Sigmoid colon (tissue), 7 donors: ENCODE data around the gene DGKH. TPM values are rescaled to one million over a fixed set of nuclear protein-coding genes. Genes with fewer than 3 reads are reported as not detected.

ENCODE experiments used
- DNase-seq: peaks from one replicate; pipeline ENCODE4 v3.0.0-alpha.2; 2019
- H3K27ac ChIP-seq, 4 donors: fragments of 200-600 bp; sonication (generic); one replicate each; pipeline ENCODE4 v1.5.1; 2016 to 2019; ENCODE audit warnings: mild to moderate bottlenecking in 1 of 4
- H3K27me3 ChIP-seq, 3 donors: fragments of 200-600 bp; sonication (generic); one replicate each; pipeline ENCODE4 v1.5.1; 2019; ENCODE audit warnings: mild to moderate bottlenecking in 1 of 3
- H3K36me3 ChIP-seq, 4 donors: fragments of 200-600 bp; sonication (generic); one replicate each; pipeline ENCODE4 v1.5.1; 2016 to 2019
- H3K4me1 ChIP-seq, 4 donors: fragments of 200-600 bp; sonication (generic); one replicate each; pipeline ENCODE4 v1.5.1; 2017 to 2019
- H3K4me3 ChIP-seq, 4 donors: fragments of 200-600 bp; sonication (generic); one replicate each; pipeline ENCODE4 v1.5.1; 2017 to 2019; ENCODE audit warnings: mild to moderate bottlenecking in 2 of 4, moderate library complexity in 1 of 4
- H3K9me3 ChIP-seq, 4 donors: fragments of 200-600 bp in 3 of 4; sonication (generic) in 3 of 4; one replicate each; pipeline versions ENCODE4 v1.5.1 to v1.6.1; 2013 to 2019
- EP300 ChIP-seq, 4 donors: sonication (generic); formaldehyde crosslinking; IDR thresholded peaks; one replicate each; pipeline ENCODE4 v1.6.1; 2017; ENCODE audit warnings: antibody characterized with exemption in 4 of 4
- POLR2A ChIP-seq, 2 donors: fragments of 450-650 bp; IDR thresholded peaks; one replicate each; pipeline ENCODE4 v1.6.1; 2016; ENCODE audit warnings: antibody characterized with exemption in 2 of 2, mild to moderate bottlenecking in 2 of 2, moderate library complexity in 2 of 2
- POLR2AphosphoS5 ChIP-seq, 4 donors: sonication (generic); formaldehyde crosslinking; IDR thresholded peaks; one replicate each; pipeline ENCODE4 v1.6.1; 2017; ENCODE audit warnings: antibody characterized with exemption in 4 of 4
- WGBS, 2 donors: extraction: QIAGEN DNeasy Blood & Tissue Kit; methylation state at CpG; one replicate each; pipeline ENCODE4 v1.1.7; 2013; 5-methylcytosine and 5-hydroxymethylcytosine counted together
- intact Hi-C: fragments of 100-400 bp; cut with DNase I; formaldehyde crosslinking; loops from one replicate; pipeline ENCODE4 v1.15.1; 2023
- polyA plus RNA-seq, 3 donors: library from polyadenylated mRNA; stranded (reverse); fragments of 200-250 nt; gene quantifications; one replicate each; pipeline ENCODE4 v1.2.3, GENCODE V29; 2013
- total RNA-seq, 4 donors: library from RNA; depleted of rRNA; stranded (reverse); fragments of >200 nt; gene quantifications; one replicate each; pipeline ENCODE4 v1.1.0, GENCODE V29; 2016
- TF ChIP-seq, protein P1 (sequence below), 4 experiments: fragments of 450-650 bp in 3 of 4; fragments of 200-600 bp in 1 of 4; IDR thresholded peaks; one replicate each; pipeline ENCODE4 v1.5.1; 2016 to 2019; ENCODE audit warnings: antibody characterized with exemption in 4 of 4, mild to moderate bottlenecking in 3 of 4, moderate library complexity in 2 of 4
- donor health status: healthy with polysubstance abuse.
- donor health status: Bipolar disorder and iron deficiency.
- donor health status: healthy.

The DGKH gene
- total and polyA plus RNA-seq, 7 donors: 1.2 to 23.3 (median 13.9) TPM

DNA sequence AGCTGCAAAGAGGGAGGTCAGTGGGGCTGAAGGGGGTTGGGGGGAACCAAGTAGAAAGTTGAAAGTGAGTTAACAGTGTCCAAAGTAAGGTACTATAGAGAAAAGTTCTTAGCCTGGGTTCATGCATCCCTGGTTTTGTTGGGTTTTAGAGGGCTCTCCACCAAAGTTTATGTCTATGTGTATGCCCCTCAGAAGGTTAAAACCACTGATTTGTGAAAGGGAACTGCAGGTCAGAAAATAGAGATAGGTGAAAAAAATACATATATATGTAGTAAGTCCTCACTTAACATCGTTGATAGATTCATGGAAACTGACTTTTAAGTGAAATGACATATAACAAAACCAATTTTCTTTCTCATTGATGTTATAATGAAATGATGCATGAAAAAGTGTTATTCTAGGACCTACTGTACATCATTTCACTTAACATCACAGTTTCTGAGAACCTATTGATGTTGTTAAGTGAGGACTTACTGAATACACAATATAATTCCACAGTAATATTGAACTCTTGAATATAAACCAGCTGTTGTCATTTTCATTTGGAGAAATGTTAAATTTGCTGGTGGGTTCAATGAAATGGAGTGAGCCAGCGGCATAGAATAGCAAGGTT lies 9.6 kb downstream of the DGKH start:
- no peak overlapping the region for H3K27ac ChIP-seq

DNA sequence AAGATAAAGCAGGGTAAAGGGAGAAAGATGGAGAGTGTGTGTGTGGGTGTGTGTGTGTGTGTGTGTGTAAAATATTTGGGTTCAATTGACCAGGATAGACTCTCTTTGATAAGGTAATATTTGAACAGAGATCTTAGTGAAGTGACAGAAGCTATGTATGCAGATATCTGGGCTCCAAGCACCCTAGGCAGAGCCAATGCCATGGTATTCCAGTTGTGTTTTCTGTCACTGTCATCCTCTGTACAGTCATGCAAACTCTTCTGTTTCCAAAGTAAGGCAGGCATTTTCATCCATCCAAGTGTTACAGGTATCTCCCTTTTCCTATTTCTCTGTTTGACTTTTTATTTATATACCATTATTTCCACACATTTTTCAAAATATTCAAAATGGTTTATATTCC lies 13.5 kb downstream of the DGKH start:
- H3K36me3 ChIP-seq: no peaks in the 10 kb centered on the region
- TF ChIP-seq, protein P1, sequence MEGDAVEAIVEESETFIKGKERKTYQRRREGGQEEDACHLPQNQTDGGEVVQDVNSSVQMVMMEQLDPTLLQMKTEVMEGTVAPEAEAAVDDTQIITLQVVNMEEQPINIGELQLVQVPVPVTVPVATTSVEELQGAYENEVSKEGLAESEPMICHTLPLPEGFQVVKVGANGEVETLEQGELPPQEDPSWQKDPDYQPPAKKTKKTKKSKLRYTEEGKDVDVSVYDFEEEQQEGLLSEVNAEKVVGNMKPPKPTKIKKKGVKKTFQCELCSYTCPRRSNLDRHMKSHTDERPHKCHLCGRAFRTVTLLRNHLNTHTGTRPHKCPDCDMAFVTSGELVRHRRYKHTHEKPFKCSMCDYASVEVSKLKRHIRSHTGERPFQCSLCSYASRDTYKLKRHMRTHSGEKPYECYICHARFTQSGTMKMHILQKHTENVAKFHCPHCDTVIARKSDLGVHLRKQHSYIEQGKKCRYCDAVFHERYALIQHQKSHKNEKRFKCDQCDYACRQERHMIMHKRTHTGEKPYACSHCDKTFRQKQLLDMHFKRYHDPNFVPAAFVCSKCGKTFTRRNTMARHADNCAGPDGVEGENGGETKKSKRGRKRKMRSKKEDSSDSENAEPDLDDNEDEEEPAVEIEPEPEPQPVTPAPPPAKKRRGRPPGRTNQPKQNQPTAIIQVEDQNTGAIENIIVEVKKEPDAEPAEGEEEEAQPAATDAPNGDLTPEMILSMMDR (IDR thresholded peaks at IDR 0.05): no peak
- TF ChIP-seq POLR2A (IDR thresholded peaks at IDR 0.05) (no peak), EP300 (IDR thresholded peaks at IDR 0.05) (no peak), POLR2AphosphoS5 (IDR thresholded peaks at IDR 0.05) (no peak)

More for the DNA sequence above, 9.6 kb downstream of the DGKH start:
- Histone ChIP-seq H3K9me3 (peaks cover 0 to 3% (median 0%) of the 10 kb centered on the region in 4 donors), H3K4me1 (peaks cover 0 to 15% (median 0%) of the 10 kb centered on the region in 4 donors), H3K27me3 (no peaks in the 10 kb centered on the region), H3K36me3 (no peaks in the 10 kb centered on the region), H3K4me3 (no peak overlapping the region)
- DNase-seq: no peak
- TF ChIP-seq POLR2AphosphoS5 (IDR thresholded peaks at IDR 0.05): no peak
- intact Hi-C loops: no loop called here
- WGBS, 2 donors: 92% methylated on average over 2 of the region's 2 CpGs

DNA sequence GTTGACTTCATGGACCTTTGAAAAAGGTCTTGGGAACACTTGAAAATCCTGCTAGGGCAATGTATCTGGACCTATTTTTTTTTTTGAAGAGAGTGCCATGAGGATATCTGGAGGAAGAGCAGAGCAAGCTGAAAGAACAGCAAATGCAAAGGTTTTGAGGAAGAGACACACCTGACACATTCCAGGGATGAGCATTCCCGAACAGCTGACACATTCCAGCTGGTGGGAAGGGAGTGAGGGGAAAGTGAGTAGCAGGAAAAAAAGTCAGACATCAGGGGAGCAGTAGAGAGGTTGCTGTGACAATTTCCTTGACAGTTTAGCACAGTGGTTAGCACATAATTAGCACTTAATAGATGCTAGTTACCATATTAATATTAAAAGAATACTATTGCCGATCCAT lies 14.7 kb downstream of the DGKH start:
- Histone ChIP-seq H3K27me3 (no peaks in the 10 kb centered on the region), H3K4me3 (no peak overlapping the region), H3K36me3 (no peaks in the 10 kb centered on the region), H3K27ac (no peak overlapping the region), H3K9me3 (peaks cover 0 to 3% (median 0%) of the 10 kb centered on the region in 4 donors), H3K4me1 (no peaks in the 10 kb centered on the region)
- no peak for DNase-seq
- intact Hi-C loops: no loop called here
- TF ChIP-seq, protein P1 (IDR thresholded peaks at IDR 0.05): no peak
- TF ChIP-seq POLR2AphosphoS5 (IDR thresholded peaks at IDR 0.05) (no peak), POLR2A (IDR thresholded peaks at IDR 0.05) (no peak), EP300 (IDR thresholded peaks at IDR 0.05) (no peak)
- WGBS, 2 donors: 94% methylated on average over 2 of the region's 2 CpGs

More for the DNA sequence above, 13.5 kb downstream of the DGKH start:
- peaks cover 0 to 3% (median 0%) of the 10 kb centered on the region in 4 donors for H3K9me3 ChIP-seq
- intact Hi-C loops: no loop called here
- H3K4me1 ChIP-seq: no peaks in the 10 kb centered on the region
- DNase-seq: no peak
- H3K27me3 ChIP-seq: no peaks in the 10 kb centered on the region
- H3K27ac ChIP-seq: no peak overlapping the region
- no peak overlapping the region for H3K4me3 ChIP-seq

DNA sequence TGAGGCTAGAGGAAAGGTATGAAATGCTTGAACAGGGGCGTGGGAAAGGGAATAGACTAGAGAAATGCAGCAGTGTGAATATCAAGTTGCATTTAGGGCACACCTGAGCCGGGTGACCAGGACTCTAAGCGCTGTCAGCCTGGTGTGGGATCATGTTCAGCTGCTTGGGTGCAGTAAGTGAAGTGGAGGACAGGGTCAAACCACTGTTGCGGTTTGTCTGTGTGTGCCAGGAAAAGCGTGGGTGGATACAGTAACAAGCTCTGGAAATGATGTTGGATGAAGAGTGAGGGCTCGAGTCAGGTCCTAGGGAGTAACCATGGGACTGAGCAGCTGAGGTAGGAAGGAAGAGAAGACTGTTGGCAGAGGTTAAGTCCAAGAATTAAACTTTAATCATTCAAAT lies 15.8 kb downstream of the DGKH start:
- Histone ChIP-seq H3K36me3 (no peaks in the 10 kb centered on the region), H3K4me1 (no peaks in the 10 kb centered on the region), H3K27me3 (no peaks in the 10 kb centered on the region), H3K4me3 (no peak overlapping the region), H3K27ac (no peak overlapping the region), H3K9me3 (no peaks in the 10 kb centered on the region)
- intact Hi-C loops: no loop called here
- DNase-seq: no peak
- TF ChIP-seq POLR2AphosphoS5 (IDR thresholded peaks at IDR 0.05): no peak
- TF ChIP-seq EP300 (IDR thresholded peaks at IDR 0.05): no peak
- no peak for TF ChIP-seq POLR2A (IDR thresholded peaks at IDR 0.05)
- TF ChIP-seq, protein P1 (IDR thresholded peaks at IDR 0.05): no peak
- WGBS, 2 donors: 86 to 87% methylated on average over 6 of the region's 6 CpGs

DNA sequence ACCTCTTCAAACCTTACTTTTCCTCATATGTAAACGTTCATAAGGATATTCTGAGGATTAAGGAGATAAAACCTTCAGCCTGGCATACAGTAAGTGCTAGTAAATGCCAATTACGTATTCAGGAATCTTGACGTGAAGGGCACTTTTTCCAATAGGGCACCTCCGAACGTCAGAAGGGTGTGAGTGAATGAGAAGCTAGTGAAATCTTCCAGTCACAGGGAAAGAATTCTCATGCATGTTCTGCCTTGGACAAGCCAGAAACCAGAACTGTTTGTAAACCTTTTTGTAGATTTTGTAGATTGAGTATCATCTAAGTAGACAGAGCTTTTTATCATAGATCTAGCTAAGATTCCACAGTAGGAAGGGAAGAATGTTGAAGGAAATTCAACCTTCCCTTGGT lies 16.5 kb downstream of the DGKH start:
- Histone ChIP-seq H3K9me3 (no peaks in the 10 kb centered on the region), H3K27ac (no peak overlapping the region), H3K4me3 (no peak overlapping the region), H3K4me1 (no peaks in the 10 kb centered on the region), H3K36me3 (no peaks in the 10 kb centered on the region), H3K27me3 (no peaks in the 10 kb centered on the region)
- intact Hi-C loops: no loop called here
- 85 to 87% methylated on average over 5 of the region's 5 CpGs for WGBS, 2 donors
- TF ChIP-seq EP300 (IDR thresholded peaks at IDR 0.05): no peak
- no peak for TF ChIP-seq POLR2A (IDR thresholded peaks at IDR 0.05)
- no peak for TF ChIP-seq POLR2AphosphoS5 (IDR thresholded peaks at IDR 0.05)
- TF ChIP-seq, protein P1 (IDR thresholded peaks at IDR 0.05): no peak
- DNase-seq: no peak
